ENCODE measurements around the gene SORCS2.

The SORCS2 gene

GRCh38 chr4:7350396-7350795, 158.1 kb downstream of the SORCS2 start:
- H3K36me3 ChIP-seq (ENCODE audit: insufficient read depth, low read length), result no peaks in the 10 kb centered on the region
- H3K9ac ChIP-seq (ENCODE audit: low read depth, low read length), result no peak overlapping the region
- no peaks in the 10 kb centered on the region; the same call in 1 of the 2 replicates for H3K9me3 ChIP-seq (ENCODE audit: insufficient read depth, low read depth, low read length)
- WGBS, result 91% methylated on average over 6 of the region's 6 CpGs
- H3K4me1 ChIP-seq (ENCODE audit: insufficient read depth, low read length), result no peaks in the 10 kb centered on the region
- H3K4me3 ChIP-seq (ENCODE audit: low read length), result no peak overlapping the region
- H3K27me3 ChIP-seq (ENCODE audit: insufficient read depth, low read length), result no peaks in the 10 kb centered on the region
- no peak overlapping the region for H3K27ac ChIP-seq (ENCODE audit: low read depth, low read length)

- Histone ChIP-seq H3K4me1 (ENCODE audit: insufficient read depth, low read length) (no peaks in the 10 kb centered on the region), H3K36me3 (ENCODE audit: insufficient read depth, low read length) (no peaks in the 10 kb centered on the region), H3K27me3 (ENCODE audit: insufficient read depth, low read length) (no peaks in the 10 kb centered on the region), H3K27ac (ENCODE audit: low read depth, low read length) (no peak overlapping the region), H3K9ac (ENCODE audit: low read depth, low read length) (no peak overlapping the region), H3K9me3 (ENCODE audit: insufficient read depth, low read depth, low read length) (no peaks in the 10 kb centered on the region; the same call in 1 of the 2 replicates), H3K4me3 (ENCODE audit: low read length) (no peak overlapping the region)
- WGBS, result 80% methylated on average over 12 of the region's 12 CpGs
Observed at GRCh38 chr4:7351014-7351413, 158.7 kb downstream of the SORCS2 start.

- Histone ChIP-seq H3K9me3 (ENCODE audit: insufficient read depth, low read depth, low read length) (no peaks in the 10 kb centered on the region), H3K9ac (ENCODE audit: low read depth, low read length) (no peak overlapping the region), H3K27ac (ENCODE audit: low read depth, low read length) (no peak overlapping the region), H3K4me1 (ENCODE audit: insufficient read depth, low read length) (no peaks in the 10 kb centered on the region), H3K27me3 (ENCODE audit: insufficient read depth, low read length) (no peaks in the 10 kb centered on the region), H3K4me3 (ENCODE audit: low read length) (no peak overlapping the region), H3K36me3 (ENCODE audit: insufficient read depth, low read length) (no peaks in the 10 kb centered on the region)
- WGBS, result 90% methylated on average over 6 of the region's 6 CpGs
Observed at GRCh38 chr4:7352486-7352885, 160.1 kb downstream of the SORCS2 start.

GRCh38 chr4:7353046-7353790, 160.9 kb downstream of the SORCS2 start:
- Histone ChIP-seq H3K27me3 (ENCODE audit: insufficient read depth, low read length) (no peaks in the 10 kb centered on the region), H3K4me1 (ENCODE audit: insufficient read depth, low read length) (no peaks in the 10 kb centered on the region), H3K9me3 (ENCODE audit: insufficient read depth, low read depth, low read length) (no peaks in the 10 kb centered on the region), H3K36me3 (ENCODE audit: insufficient read depth, low read length) (no peaks in the 10 kb centered on the region), H3K4me3 (ENCODE audit: low read length) (no peak overlapping the region), H3K27ac (ENCODE audit: low read depth, low read length) (no peak overlapping the region), H3K9ac (ENCODE audit: low read depth, low read length) (no peak overlapping the region)
- 91% methylated on average over 7 of the region's 7 CpGs for WGBS

GRCh38 chr4:7353846-7354610, 161.7 kb downstream of the SORCS2 start:
- no peaks in the 10 kb centered on the region for H3K36me3 ChIP-seq (ENCODE audit: insufficient read depth, low read length)
- no peaks in the 10 kb centered on the region for H3K27me3 ChIP-seq (ENCODE audit: insufficient read depth, low read length)
- H3K4me3 ChIP-seq (ENCODE audit: low read length), result no peak overlapping the region
- no peaks in the 10 kb centered on the region for H3K9me3 ChIP-seq (ENCODE audit: insufficient read depth, low read depth, low read length)
- H3K27ac ChIP-seq (ENCODE audit: low read depth, low read length), result no peak overlapping the region
- no peak overlapping the region for H3K9ac ChIP-seq (ENCODE audit: low read depth, low read length)
- no peaks in the 10 kb centered on the region for H3K4me1 ChIP-seq (ENCODE audit: insufficient read depth, low read length)
- WGBS, result 90% methylated on average over 17 of the region's 17 CpGs

GRCh38 chr4:7354927-7355326, 162.6 kb downstream of the SORCS2 start:
- no peak overlapping the region for H3K27ac ChIP-seq (ENCODE audit: low read depth, low read length)
- H3K4me1 ChIP-seq (ENCODE audit: insufficient read depth, low read length), result no peaks in the 10 kb centered on the region
- no peak overlapping the region for H3K4me3 ChIP-seq (ENCODE audit: low read length)
- H3K9ac ChIP-seq (ENCODE audit: low read depth, low read length), result no peak overlapping the region
- no peaks in the 10 kb centered on the region for H3K9me3 ChIP-seq (ENCODE audit: insufficient read depth, low read depth, low read length)
- no peaks in the 10 kb centered on the region for H3K27me3 ChIP-seq (ENCODE audit: insufficient read depth, low read length)
- H3K36me3 ChIP-seq (ENCODE audit: insufficient read depth, low read length), result no peaks in the 10 kb centered on the region
- WGBS, result 85% methylated on average over 5 of the region's 5 CpGs

GRCh38 chr4:7355795-7356194, 163.5 kb downstream of the SORCS2 start:
- Histone ChIP-seq H3K9ac (ENCODE audit: low read depth, low read length) (no peak overlapping the region), H3K4me1 (ENCODE audit: insufficient read depth, low read length) (no peaks in the 10 kb centered on the region), H3K36me3 (ENCODE audit: insufficient read depth, low read length) (no peaks in the 10 kb centered on the region), H3K4me3 (ENCODE audit: low read length) (no peak overlapping the region), H3K9me3 (ENCODE audit: insufficient read depth, low read depth, low read length) (no peaks in the 10 kb centered on the region), H3K27ac (ENCODE audit: low read depth, low read length) (no peak overlapping the region), H3K27me3 (ENCODE audit: insufficient read depth, low read length) (no peaks in the 10 kb centered on the region)
- 96% methylated on average over 3 of the region's 3 CpGs for WGBS

- H3K4me3 ChIP-seq (ENCODE audit: low read length), result no peak overlapping the region
Observed at GRCh38 chr4:7356667-7357310, 164.5 kb downstream of the SORCS2 start.

GRCh38 chr4:7357323-7357722, 165.0 kb downstream of the SORCS2 start:
- H3K9ac ChIP-seq (ENCODE audit: low read depth, low read length), result no peak overlapping the region
- H3K27me3 ChIP-seq (ENCODE audit: insufficient read depth, low read length), result no peaks in the 10 kb centered on the region
- H3K36me3 ChIP-seq (ENCODE audit: insufficient read depth, low read length), result no peaks in the 10 kb centered on the region
- H3K9me3 ChIP-seq (ENCODE audit: insufficient read depth, low read depth, low read length), result no peaks in the 10 kb centered on the region
- H3K27ac ChIP-seq (ENCODE audit: low read depth, low read length), result no peak overlapping the region
- no peak overlapping the region for H3K4me3 ChIP-seq (ENCODE audit: low read length)
- 82% methylated on average over 9 of the region's 9 CpGs for WGBS
- no peaks in the 10 kb centered on the region for H3K4me1 ChIP-seq (ENCODE audit: insufficient read depth, low read length)

More at GRCh38 chr4:7356667-7357310, 164.5 kb downstream of the SORCS2 start:
- no peaks in the 10 kb centered on the region for H3K4me1 ChIP-seq (ENCODE audit: insufficient read depth, low read length)
- no peaks in the 10 kb centered on the region for H3K9me3 ChIP-seq (ENCODE audit: insufficient read depth, low read depth, low read length)
- H3K36me3 ChIP-seq (ENCODE audit: insufficient read depth, low read length), result no peaks in the 10 kb centered on the region
- H3K27me3 ChIP-seq (ENCODE audit: insufficient read depth, low read length), result no peaks in the 10 kb centered on the region
- WGBS, result 93% methylated on average over 12 of the region's 12 CpGs
- no peak overlapping the region for H3K9ac ChIP-seq (ENCODE audit: low read depth, low read length)
- H3K27ac ChIP-seq (ENCODE audit: low read depth, low read length), result no peak overlapping the region

GRCh38 chr4:7358100-7358735, 165.9 kb downstream of the SORCS2 start:
- H3K27me3 ChIP-seq (ENCODE audit: insufficient read depth, low read length), result no peaks in the 10 kb centered on the region
- H3K4me3 ChIP-seq (ENCODE audit: low read length), result no peak overlapping the region
- WGBS, result 85% methylated on average over 11 of the region's 11 CpGs
- H3K9me3 ChIP-seq (ENCODE audit: insufficient read depth, low read depth, low read length), result no peaks in the 10 kb centered on the region
- no peaks in the 10 kb centered on the region for H3K4me1 ChIP-seq (ENCODE audit: insufficient read depth, low read length)
- H3K36me3 ChIP-seq (ENCODE audit: insufficient read depth, low read length), result no peaks in the 10 kb centered on the region
- no peak overlapping the region for H3K27ac ChIP-seq (ENCODE audit: low read depth, low read length)
- no peak overlapping the region for H3K9ac ChIP-seq (ENCODE audit: low read depth, low read length)

Data from HUES64 (cell line).